GM18498 (cell line): ENCODE data around the gene ANP32E.
"Not testable (repeated sequence)": the region's sequence is repeated elsewhere in the genome, so short reads cannot be mapped to it uniquely, and the experiment has no call there.

Source experiments
- ATAC-seq: cut with Tn5 transposase; IDR thresholded peaks from one replicate; pipeline ENCODE4 v1.9.1; 2021; ENCODE audit warnings: mild to moderate bottlenecking, moderate library complexity; ENCODE audit not compliant: unreplicated experiment

Gene ANP32E

DNA sequence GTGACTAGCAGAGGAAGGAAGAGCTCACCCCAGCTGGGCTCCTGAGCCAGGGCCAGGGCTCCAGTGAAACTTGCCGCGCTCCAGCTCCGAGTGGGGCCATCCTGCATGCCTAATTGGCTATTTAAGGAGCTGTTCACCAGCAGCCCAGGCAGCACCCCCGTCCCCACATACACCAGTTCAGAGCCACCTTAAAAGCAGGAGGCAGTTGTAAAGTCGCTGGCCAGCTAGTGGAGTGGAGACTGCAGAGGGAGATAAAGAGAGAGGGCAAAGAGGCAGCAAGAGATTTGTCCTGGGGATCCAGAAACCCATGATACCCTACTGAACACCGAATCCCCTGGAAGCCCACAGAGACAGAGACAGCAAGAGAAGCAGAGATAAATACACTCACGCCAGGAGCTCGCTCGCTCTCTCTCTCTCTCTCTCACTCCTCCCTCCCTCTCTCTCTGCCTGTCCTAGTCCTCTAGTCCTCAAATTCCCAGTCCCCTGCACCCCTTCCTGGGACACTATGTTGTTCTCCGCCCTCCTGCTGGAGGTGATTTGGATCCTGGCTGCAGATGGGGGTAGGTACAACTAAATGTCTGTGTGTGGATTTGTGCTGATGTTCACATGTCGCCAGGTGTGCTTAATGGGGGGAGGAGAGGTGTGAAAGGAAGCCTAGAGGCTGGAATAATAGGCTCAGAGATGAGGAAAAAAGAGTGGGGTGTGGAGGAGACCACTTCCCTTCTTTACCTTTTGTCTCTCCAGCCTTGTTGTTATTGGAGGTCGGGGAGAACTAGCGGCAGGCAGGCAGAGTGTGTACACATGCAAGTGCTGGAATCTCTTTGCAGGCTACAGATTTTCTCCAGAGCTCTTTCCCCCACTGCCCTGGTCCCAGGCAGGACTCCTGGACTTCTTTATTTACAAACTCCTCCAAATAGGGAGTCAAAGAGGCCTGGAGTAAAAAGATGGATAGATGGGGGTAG, 22.0 kb upstream of the ANP32E start, which contains the start of gene CA14:
CA14 (plus strand) TSS at position 151 of the 962 bp plus-strand sequence; CDS start at position 506, 355 bp downstream.
- no peak for ATAC-seq

DNA sequence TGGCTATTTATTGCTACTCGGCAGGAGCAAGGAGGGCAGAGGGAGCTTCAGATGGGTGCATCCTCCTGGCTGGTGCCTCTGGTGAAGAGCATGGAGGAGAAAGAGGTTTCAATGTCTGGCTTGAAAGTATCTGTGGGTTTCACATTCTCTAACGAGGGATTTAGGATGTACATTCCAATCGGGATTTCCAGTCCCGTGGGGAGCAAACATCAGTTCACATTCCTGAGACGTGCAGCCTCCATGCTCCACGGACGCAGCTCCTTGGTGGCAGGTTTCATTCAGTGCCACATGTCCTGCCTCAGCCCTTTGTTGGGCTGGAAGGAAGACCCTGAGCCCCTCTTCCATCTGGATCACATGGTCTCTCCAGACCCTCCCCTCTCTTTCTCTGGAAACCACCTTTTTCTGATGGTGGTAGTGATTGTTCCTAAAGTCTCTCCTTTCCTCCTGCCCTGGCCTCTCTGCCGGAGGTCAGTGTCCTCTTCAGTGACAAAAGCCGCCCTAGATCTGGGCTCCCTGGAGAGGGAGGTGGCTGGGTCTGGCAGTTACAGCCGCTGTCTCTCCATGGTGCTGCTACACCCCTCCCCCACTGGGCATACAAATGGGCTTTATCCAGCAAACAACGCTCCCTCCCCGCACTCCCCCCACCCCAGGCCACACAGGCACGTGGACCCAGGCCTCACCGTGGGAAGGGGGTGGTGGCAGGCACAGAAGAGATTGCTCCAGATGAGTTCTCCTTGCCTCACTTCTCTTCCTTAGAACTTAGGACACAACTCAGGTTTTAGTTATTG, 20.8 kb upstream of the ANP32E start:
- no peak for ATAC-seq

DNA sequence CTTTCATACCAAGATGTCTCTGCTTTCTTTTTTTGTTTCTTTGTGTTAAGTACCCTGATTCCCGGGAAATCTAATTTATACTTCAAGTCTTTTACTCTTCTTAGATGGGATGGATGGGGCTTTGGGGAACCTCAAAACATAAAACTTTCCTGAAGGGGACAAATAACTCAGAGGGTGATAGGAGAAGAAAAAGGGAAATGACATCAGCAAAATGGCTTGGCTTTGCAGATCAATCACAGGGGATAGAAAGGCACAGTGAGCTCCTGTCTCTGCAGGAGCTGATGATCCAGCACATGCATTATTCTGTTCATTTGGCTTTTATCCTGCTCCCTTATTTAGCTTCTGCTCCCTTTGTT, 20.3 kb upstream of the ANP32E start:
- ATAC-seq, result no peak

DNA sequence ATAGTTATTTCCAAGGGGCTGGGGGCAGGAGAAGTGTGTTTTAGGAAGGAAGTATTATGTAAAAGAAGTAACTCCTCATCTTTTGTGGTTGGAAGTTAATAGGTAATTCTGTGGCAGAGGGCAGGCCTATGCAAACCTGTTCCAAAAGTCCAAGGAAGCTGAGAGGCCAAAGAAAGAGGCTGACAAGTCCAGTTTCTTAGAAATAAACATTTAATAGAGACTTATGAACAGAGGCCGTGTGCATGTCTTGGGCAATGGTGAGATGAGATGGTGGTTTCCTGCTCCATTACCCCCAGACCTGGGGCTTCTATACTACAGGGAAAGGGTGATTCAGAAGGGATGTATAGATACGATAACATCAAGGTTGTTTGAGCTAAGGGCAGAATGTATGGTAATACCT, 14.0 kb upstream of the ANP32E start:
- ATAC-seq, result no peak

DNA sequence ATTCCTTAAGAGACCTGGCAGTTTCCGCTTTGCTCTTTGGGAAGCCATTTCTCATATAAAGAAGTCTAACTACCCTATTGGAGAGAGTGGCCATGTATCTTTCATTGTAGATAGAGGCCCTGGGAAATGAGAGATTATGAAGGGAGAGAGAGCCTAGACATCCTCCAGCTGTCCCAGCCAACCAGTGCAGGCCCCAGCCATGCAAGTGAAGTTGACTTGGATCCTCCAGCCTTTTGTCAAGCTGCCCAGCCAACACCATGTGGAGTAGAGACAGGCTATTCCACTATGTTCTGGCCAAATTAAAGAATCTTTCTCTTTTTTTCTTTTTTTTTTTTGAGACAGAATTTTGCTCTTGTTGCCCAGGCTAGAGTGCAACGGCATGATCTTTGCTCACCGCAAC, 7.1 kb upstream of the ANP32E start:
- ATAC-seq, result no peak

DNA sequence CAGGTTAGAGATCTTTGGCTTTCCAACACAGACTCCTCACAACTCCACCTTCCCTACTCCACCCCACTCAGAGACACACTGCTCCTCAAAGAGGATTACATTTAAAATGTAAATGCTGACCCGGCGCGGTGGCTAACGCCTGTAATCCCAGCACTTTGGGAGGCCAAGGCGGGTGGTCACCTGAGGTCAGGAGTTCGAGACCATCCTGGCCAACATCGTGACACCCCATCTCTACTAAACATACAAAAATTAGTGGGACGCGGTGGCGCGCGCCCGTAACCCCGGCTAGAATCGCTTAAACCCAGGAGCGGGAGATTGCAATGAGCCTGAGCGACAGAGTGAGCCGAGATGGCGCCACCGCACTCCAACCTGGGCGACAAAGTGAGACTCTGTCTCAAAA, 1.8 kb upstream of the ANP32E start:
- ATAC-seq, result no peak

DNA sequence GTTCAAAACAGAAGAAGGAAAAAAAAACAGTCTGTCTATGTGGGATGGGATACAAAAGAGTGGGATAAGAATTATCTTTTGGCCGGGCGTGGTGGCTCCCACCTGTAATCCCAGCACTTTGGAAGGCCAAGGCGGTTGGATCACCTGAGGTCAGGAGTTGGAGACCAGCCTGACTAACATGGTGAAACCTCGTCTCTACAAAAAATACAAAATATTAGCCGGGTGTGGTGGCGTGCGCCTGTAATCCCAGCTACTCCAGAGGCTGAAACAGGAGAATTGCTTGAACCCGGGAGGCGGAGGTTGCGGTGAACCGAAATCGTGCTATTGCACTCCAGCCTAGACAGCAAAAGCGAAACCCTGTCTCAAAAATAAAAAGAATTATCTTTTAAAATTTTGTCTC, 1.3 kb upstream of the ANP32E start:
- not testable (repeated sequence) for ATAC-seq

DNA sequence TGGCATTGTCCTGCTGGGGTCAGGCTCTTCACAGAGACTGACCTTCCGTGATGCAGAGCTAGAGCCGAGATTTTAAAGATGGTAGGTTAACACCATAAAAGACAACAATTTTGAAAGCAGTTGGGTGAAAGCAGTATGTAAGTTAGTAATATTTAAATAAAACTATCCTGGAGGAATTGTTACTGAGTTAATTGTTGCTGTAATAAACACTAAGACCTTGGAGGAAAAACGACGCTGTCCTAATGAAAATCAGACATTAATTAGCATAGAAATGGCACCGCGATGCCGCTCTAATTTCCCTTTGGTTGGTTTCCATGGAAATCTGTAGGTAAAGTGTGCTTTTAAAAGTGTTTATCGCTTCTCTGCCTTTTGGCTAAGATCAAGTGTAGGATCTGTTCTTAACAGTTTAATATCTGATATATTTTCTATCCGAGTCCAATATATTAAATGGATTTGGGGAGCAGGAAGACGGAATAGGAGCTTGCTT, 745 bp upstream of the ANP32E start:
- no peak for ATAC-seq

DNA sequence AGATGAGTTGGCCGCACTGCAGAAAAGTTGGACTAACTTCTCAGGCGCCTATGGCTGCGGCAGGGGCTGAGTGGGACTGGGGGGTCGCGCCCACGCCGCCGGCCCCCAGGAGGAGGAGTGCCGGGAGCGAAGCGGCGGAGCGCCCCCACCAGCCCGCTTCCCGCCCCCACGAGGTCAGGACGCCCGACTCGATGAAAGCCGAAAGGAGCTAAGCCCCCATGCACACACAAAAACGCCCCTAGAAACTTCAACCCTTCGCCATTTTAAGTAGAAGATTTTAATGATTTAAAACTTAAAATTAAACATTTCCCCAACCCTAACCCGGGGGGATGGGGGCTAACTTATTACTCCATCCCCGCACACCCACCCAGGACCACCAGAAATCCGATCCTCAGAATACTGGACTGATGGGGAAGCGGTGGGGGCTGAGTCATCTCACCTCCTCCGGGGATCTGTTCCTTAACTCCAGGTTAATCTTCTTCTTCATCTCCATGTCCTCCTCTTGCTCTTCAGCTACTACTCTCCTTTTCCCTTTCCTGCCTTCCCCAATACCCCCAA, 539 bp downstream of the ANP32E start:
- ATAC-seq, result peak; percentile 3

DNA sequence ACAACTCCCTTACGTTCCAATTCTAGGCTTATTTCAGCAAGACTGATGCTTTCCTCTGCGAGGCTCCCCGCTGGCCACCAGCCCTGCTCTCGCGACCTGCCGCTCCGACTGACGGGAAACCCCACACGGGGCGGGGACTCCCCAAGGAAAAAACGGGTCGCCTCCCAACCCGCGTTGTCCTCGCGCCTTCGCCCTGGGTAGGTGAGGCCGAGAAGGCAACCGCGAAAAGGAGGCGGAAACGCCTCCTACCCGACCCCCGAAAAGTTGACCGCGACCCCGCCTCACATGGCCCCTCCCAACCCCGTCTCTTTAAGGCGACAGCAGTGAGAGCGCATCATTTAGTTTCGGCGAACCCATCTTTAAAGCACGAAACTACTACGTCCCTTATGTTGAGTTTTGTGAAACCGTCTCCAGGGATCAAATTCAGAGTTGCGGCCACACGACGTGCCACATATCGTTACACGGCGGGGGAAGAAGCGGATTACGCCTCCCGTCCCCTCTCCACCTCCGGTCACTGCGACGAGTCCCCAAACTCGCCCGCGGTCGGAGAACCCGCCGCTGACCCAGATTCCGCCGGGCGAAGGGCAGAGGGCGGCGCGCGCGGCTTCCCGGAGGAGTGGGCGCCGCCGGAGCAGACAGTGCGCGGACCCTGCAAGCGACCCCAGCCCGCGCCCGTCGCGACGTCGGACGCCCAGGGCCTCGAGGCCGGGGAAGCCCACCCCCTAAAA, 1.2 kb downstream of the ANP32E start:
- peak; percentile 51 for ATAC-seq

DNA sequence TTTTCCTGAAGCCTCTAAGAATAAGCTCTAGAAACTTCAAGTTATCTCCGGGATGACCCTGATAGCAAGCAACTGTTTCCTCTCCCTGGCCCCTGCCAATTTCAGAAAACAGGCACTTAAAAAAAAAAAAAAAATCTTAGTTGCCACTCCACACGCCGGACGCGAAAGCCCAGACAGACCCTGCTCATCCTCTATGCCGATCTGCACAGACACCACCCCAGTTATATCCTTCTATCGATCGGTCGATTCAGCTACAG, 1.7 kb downstream of the ANP32E start:
- no peak for ATAC-seq

DNA sequence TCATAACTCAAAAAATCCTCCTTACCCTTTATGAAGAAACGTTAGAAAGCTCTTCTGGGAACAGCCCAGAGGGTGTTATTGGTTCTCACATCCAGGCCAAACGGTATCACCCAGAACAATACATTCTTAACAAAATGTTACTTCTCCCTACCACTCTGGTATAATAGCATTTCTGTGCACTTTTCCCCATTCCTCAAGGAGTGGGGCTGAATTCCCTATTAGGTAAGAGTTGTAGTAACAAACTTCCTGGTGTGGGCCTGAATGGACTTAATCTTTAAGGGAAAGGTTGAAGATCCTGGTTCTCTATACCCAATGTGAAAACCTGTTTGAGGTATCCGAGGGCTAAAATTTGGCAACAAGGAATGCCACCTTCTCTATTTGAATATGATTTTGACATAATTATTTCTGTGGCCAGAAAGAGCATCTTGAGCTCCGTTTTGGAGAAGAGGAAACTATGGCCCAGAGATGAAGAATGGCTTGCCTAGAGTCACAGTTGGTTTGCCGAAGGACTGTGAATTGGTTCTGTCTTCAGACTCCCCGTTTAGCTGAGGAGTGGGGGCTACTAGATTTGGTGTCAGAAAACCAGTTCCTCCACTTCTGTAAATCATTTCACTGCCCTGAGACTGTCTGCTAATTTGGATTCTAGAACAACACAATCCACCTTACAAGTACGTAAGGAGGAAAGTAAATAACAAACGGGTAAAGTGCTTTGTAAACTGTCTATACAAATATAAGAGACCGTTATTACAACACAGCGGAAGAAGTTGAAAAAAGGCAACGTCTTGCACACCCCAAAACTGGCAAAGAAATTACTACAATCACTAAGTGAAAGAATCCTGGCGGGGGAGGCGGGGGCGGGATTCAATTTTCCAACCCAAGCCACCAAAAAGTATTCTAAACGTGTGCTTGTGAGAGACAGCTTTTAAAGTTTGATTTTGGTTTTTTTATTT, 2.3 kb downstream of the ANP32E start:
- no peak for ATAC-seq

DNA sequence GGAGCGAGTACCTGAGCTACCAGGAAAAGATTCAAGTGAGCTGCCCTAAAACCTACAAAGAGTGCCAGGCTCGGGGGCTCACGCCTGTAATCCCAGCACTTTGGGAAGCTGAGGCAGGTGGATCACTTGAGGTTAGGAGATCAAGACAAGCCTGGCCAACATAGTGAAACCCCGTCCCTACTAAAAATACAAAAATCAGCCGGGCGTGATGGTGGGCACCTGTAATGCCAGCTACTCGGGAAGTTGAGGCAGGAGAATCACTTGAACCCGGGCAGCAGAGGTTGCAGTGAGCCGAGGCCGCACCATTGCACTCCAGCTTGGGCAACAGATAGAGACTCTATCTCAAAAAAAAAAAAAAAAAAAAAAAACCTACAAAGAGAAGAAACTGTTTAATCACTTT, 3.0 kb downstream of the ANP32E start:
- not testable (repeated sequence) for ATAC-seq

DNA sequence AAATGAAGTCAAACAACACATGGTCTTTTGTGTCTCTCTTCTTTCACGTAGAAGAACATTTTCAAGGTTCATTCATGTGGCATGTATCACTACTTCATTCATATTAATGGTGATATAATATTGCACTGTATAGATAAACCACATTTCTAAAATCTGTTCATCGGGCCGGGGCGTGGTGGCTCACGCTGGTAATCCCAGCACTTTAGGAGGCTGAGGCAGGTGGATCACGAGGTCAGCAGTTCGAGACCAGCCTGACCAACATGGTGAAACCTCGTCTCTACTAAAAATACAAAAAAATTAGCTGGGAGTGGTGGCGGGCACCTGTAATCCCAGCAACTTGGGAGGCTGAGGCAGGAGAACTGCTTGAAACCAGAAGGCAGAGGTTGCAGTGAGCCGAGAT, 7.7 kb downstream of the ANP32E start:
- not testable (repeated sequence) for ATAC-seq

DNA sequence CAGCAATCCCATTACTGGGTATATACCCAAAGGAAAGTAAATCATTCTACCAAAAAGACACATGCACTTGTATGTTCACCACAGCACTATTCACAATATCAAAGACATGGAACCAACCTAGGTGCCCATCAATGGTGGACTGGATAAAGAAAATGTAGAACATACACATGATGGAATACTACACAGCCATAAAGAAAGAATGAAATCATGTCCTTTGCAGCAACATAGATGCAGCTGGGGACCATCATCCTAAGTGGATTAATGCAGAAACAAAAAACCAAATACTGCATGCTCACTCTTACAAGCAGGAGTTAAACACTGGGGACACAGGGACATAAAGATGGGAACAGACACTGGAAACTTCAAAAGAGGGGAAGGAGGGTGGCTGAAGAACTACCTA, 8.7 kb downstream of the ANP32E start:
- ATAC-seq, result no peak

DNA sequence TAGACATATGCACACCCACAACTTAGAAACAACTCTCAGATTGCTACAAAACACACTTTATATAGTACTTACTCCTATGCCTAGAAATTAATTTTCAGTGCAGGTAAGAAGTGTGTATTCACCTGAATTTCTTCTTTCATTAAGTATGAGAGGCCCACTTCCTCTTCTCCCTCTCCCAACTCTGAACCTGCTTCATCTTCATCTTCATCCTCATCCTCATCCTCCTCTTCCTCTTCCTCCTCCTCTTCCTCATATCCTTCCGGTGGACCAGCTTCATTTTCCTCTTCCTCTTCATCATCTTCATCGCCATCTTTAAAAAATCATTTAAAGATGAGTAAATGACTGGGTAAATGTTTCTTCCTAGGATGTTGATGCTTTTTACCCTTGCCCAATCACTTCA, 9.4 kb downstream of the ANP32E start:
- no peak for ATAC-seq

DNA sequence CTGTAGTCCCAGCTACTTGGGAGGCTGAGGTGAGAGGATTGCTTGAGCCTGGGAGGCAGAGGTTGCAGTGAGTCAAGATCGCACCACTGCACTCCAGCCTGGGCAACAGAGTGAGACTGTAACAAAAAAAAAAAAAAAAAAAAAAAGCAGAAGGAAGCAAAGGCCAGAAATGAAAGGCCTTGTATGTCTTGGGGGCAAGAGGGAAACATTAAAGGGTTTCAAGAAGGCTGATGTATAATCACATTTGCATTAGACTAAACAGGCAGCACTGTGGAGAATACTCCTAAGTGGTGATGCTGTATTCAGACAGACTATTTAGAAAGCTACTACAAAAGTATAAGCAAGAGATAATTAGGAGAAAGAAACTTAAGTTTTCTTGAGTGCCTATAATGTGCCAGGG, 10.4 kb downstream of the ANP32E start:
- ATAC-seq, result no peak

DNA sequence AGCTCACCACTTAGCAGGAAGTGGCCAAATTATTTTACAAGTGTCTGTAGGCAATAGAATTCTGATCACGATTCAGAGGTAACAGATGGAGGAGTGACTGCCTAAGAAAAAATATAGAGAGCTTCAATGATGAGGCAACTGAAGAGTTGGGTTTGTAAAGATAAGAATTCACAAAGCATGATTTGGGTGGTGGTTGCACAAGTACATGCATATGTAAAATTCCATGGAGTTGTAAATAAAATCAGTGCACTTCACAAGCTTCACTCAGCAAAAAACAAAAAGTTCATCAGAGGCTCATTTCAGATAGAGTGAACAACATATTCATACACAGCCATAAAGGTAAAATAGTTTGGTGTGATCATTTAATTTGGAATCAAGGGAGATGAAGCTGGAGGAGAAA, 10.9 kb downstream of the ANP32E start:
- ATAC-seq, result no peak

DNA sequence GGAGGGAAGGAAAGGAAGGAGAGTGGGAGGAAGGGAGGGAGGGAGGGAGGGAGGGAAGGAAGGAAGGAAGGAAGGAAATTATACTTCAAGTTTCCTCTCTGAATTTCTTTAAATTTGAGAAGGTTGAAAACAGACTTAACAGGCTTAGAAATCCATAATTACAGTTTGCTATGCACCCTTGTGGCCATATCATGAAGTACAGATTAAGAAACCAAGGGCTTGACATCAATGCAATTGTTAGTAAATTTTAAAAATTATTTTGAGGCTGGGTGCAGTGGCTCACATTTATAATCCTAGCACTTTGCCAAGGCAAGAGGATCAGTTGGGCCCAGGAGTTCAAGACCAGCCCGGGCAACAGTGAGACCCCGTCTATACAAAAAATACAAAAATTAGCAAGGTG, 14.4 kb downstream of the ANP32E start:
- no peak for ATAC-seq

DNA sequence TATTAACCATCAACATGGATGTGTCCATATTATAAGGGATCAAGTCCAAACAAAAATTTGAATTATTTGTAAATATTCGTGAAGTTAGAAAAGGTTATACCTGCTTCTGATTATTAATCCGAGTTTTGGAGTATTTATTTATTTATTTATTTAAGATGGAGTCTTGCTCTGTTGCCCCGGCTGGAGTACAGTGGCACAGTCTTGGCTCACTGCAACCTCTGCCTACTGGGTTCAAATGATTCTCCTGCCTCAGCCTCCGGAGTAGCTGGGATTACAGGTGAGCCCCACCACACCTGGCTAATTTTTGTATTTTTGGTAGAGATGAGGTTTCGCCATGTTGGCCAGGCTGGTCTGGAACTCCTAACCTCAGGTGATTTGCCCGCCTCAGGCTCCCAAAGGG, 20.1 kb downstream of the ANP32E start:
- ATAC-seq, result not testable (repeated sequence)
